SK-N-SH treated with all-trans-retinoic acid at 6 μM for 48 hours (cell line): ENCODE data around the gene DPP7.

Source experiments
- ATAC-seq: fragments of 200-7000 bp; cut with Tn5 transposase; 3 replicates; pipeline ENCODE4 v1.9.1; 2020; ENCODE audit warnings: mild to moderate bottlenecking, moderate library complexity
- ARNTL ChIP-seq: fragments of 450-650 bp; formaldehyde crosslinking; IDR thresholded peaks from 2 replicates; pipeline ENCODE4 v1.5.0; 2020; ENCODE audit warnings: low read depth, mild to moderate bottlenecking, moderate library complexity, borderline replicate concordance
- CSDC2 ChIP-seq: fragments of 250-450 bp; sonication (Bioruptor Pico); IDR thresholded peaks from 2 replicates; pipeline ENCODE4 v1.5.0; 2020; ENCODE audit warnings: mild to moderate bottlenecking, moderate library complexity
- ESRRG ChIP-seq: fragments of 250-450 bp; sonication (Bioruptor Pico); IDR thresholded peaks from 2 replicates; pipeline ENCODE4 v1.6.1; 2021; ENCODE audit warnings: mild to moderate bottlenecking
- OSR1 ChIP-seq: fragments of 250-450 bp; sonication (Bioruptor Pico); IDR thresholded peaks from 2 replicates; pipeline ENCODE4 v1.8.0; 2022; ENCODE audit warnings: moderate library complexity, mild to moderate bottlenecking, inconsistent platforms
- RARB ChIP-seq: fragments of 250-450 bp; sonication (Bioruptor Pico); IDR thresholded peaks from 2 replicates; pipeline ENCODE4 v1.8.0; 2021; ENCODE audit warnings: mild to moderate bottlenecking, moderate library complexity
- TCF4 ChIP-seq: fragments of 250-450 bp; sonication (Bioruptor Pico); IDR thresholded peaks from 2 replicates; pipeline ENCODE4 v1.8.0; 2021; ENCODE audit warnings: mild to moderate bottlenecking, moderate library complexity, borderline replicate concordance
- TOX ChIP-seq: fragments of 250-450 bp; sonication (Bioruptor Pico); IDR thresholded peaks from 2 replicates; pipeline ENCODE4 v1.8.0; 2021; ENCODE audit warnings: mild to moderate bottlenecking, moderate library complexity, borderline replicate concordance
- ZC3H10 ChIP-seq: fragments of 250-450 bp; sonication (Bioruptor Pico); IDR thresholded peaks from 2 replicates; pipeline ENCODE4 v1.5.1; 2021; ENCODE audit warnings: mild to moderate bottlenecking, moderate library complexity
- ZFP3 ChIP-seq: fragments of 250-450 bp; sonication (Bioruptor Pico); IDR thresholded peaks from 2 replicates; pipeline ENCODE4 v1.5.0; 2020; ENCODE audit warnings: mild to moderate bottlenecking, moderate library complexity
- ZNF565 ChIP-seq: fragments of 450-650 bp; formaldehyde crosslinking; conservative IDR thresholded peaks from 2 replicates; pipeline ENCODE4 v1.5.0; 2020; ENCODE audit warnings: low read depth, mild to moderate bottlenecking, moderate library complexity
- ZNF70 ChIP-seq: fragments of 450-650 bp; formaldehyde crosslinking; IDR thresholded peaks from 2 replicates; pipeline ENCODE4 v1.5.0; 2020; ENCODE audit warnings: mild to moderate bottlenecking, moderate library complexity
- ZNF8 ChIP-seq: fragments of 450-650 bp; formaldehyde crosslinking; IDR thresholded peaks from 2 replicates; pipeline ENCODE4 v1.5.0; 2020; ENCODE audit warnings: mild to moderate bottlenecking, moderate library complexity
- TF ChIP-seq, protein P1 (sequence below): fragments of 250-450 bp; sonication (Bioruptor Pico); IDR thresholded peaks from 2 replicates; pipeline ENCODE4 v1.5.0; 2020; ENCODE audit warnings: mild to moderate bottlenecking, moderate library complexity
- TF ChIP-seq, protein P2 (sequence below): fragments of 250-450 bp; sonication (Bioruptor Pico); IDR thresholded peaks from 2 replicates; pipeline ENCODE4 v1.8.0; 2021; ENCODE audit warnings: low read depth, mild to moderate bottlenecking, moderate library complexity, borderline replicate concordance
- TF ChIP-seq, protein P3 (sequence below): fragments of 250-450 bp; sonication (Bioruptor Pico); IDR thresholded peaks from 2 replicates; pipeline ENCODE4 v1.8.0; 2020; ENCODE audit warnings: mild to moderate bottlenecking, moderate library complexity, borderline replicate concordance
- TF ChIP-seq, protein P4 (sequence below): fragments of 250-450 bp; sonication (Bioruptor Pico); IDR thresholded peaks from 2 replicates; pipeline ENCODE4 v1.5.1; 2020; ENCODE audit warnings: low read depth, mild to moderate bottlenecking, moderate library complexity
- TF ChIP-seq, protein P5 (sequence below): fragments of 250-450 bp; sonication (Bioruptor Pico); IDR thresholded peaks from 2 replicates; pipeline ENCODE4 v1.5.1; 2021; ENCODE audit warnings: mild to moderate bottlenecking, moderate library complexity

Gene DPP7

DNA sequence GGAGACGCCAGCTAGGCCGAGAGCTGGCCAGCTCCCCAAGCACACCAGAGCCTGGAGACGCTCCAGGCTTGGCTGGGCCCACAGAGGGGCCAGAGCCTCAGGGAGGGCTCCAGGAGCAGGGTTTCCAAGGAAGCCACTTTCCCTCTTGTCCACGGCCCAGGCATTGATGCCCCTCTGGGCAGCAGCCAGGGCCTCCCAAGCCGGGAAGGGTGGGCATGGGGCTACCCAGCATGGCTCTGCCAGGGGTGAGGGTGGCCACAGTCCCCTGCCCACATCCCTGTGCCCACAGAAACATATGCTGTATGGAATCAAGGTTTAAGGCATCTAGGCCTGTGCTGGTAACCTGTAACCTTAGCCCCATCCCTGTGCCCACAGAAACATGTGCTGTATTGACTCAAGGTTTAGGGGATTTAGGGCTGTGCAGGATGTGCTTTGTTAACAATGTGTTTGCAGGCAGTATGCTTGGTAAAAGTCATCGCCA, 1.5 kb upstream of the DPP7 start:
- ATAC-seq, result no peak
- TF ChIP-seq ZNF70 (no peak), TCF4 (CRISPR knock-in tag) (no peak), ARNTL (CRISPR knock-in tag) (no peak), ZNF8 (CRISPR knock-in tag) (no peak)
- TF ChIP-seq, protein P1, sequence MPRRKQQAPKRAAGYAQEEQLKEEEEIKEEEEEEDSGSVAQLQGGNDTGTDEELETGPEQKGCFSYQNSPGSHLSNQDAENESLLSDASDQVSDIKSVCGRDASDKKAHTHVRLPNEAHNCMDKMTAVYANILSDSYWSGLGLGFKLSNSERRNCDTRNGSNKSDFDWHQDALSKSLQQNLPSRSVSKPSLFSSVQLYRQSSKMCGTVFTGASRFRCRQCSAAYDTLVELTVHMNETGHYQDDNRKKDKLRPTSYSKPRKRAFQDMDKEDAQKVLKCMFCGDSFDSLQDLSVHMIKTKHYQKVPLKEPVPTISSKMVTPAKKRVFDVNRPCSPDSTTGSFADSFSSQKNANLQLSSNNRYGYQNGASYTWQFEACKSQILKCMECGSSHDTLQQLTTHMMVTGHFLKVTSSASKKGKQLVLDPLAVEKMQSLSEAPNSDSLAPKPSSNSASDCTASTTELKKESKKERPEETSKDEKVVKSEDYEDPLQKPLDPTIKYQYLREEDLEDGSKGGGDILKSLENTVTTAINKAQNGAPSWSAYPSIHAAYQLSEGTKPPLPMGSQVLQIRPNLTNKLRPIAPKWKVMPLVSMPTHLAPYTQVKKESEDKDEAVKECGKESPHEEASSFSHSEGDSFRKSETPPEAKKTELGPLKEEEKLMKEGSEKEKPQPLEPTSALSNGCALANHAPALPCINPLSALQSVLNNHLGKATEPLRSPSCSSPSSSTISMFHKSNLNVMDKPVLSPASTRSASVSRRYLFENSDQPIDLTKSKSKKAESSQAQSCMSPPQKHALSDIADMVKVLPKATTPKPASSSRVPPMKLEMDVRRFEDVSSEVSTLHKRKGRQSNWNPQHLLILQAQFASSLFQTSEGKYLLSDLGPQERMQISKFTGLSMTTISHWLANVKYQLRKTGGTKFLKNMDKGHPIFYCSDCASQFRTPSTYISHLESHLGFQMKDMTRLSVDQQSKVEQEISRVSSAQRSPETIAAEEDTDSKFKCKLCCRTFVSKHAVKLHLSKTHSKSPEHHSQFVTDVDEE, result no peak
- TF ChIP-seq, protein P2, sequence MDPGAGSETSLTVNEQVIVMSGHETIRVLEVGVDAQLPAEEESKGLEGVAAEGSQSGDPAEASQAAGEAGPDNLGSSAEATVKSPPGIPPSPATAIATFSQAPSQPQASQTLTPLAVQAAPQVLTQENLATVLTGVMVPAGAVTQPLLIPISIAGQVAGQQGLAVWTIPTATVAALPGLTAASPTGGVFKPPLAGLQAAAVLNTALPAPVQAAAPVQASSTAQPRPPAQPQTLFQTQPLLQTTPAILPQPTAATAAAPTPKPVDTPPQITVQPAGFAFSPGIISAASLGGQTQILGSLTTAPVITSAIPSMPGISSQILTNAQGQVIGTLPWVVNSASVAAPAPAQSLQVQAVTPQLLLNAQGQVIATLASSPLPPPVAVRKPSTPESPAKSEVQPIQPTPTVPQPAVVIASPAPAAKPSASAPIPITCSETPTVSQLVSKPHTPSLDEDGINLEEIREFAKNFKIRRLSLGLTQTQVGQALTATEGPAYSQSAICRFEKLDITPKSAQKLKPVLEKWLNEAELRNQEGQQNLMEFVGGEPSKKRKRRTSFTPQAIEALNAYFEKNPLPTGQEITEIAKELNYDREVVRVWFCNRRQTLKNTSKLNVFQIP, result no peak

DNA sequence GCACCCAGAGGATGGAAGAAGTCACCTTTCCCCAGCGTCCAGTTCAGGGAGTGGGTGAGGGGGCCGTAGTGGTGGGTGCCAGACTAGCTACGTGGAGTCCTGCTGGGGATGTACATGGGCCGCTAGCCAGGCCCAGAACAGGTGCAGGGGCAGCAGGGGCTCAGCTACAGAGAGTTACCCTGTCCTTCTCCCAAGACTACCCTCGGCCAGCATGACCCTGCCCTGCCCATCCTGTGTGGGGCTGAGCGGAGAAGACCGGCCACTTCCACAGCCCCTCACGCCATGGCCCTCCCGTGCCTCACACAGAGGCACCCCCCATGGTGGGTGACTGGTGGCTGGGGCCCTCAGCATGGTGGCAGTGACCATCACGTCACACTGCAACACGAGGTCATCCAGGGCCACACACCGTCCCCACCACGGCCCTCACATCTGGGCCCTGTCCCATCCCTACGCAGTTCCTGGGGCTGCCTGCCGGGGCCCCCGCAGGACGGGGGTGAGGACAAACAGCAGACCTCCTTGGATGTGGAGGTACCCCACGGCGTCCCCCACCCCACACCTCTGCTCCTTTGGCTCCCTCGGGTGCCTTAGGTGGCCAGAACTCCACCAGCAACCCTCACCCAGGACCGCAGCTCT, 977 bp upstream of the DPP7 start:
- ATAC-seq, result no peak; the same call in 2 of the 3 replicates
- TF ChIP-seq, protein P1, result no peak
- TF ChIP-seq, protein P3, sequence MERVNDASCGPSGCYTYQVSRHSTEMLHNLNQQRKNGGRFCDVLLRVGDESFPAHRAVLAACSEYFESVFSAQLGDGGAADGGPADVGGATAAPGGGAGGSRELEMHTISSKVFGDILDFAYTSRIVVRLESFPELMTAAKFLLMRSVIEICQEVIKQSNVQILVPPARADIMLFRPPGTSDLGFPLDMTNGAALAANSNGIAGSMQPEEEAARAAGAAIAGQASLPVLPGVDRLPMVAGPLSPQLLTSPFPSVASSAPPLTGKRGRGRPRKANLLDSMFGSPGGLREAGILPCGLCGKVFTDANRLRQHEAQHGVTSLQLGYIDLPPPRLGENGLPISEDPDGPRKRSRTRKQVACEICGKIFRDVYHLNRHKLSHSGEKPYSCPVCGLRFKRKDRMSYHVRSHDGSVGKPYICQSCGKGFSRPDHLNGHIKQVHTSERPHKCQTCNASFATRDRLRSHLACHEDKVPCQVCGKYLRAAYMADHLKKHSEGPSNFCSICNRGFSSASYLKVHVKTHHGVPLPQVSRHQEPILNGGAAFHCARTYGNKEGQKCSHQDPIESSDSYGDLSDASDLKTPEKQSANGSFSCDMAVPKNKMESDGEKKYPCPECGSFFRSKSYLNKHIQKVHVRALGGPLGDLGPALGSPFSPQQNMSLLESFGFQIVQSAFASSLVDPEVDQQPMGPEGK, result no peak
- TF ChIP-seq OSR1 (CRISPR knock-in tag), result no peak
- TF ChIP-seq, protein P4, sequence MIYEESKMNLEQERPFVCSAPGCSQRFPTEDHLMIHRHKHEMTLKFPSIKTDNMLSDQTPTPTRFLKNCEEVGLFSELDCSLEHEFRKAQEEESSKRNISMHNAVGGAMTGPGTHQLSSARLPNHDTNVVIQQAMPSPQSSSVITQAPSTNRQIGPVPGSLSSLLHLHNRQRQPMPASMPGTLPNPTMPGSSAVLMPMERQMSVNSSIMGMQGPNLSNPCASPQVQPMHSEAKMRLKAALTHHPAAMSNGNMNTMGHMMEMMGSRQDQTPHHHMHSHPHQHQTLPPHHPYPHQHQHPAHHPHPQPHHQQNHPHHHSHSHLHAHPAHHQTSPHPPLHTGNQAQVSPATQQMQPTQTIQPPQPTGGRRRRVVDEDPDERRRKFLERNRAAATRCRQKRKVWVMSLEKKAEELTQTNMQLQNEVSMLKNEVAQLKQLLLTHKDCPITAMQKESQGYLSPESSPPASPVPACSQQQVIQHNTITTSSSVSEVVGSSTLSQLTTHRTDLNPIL (CRISPR knock-in tag), result no peak
- TF ChIP-seq ZNF565 (CRISPR knock-in tag), result no peak
- TF ChIP-seq, protein P5, sequence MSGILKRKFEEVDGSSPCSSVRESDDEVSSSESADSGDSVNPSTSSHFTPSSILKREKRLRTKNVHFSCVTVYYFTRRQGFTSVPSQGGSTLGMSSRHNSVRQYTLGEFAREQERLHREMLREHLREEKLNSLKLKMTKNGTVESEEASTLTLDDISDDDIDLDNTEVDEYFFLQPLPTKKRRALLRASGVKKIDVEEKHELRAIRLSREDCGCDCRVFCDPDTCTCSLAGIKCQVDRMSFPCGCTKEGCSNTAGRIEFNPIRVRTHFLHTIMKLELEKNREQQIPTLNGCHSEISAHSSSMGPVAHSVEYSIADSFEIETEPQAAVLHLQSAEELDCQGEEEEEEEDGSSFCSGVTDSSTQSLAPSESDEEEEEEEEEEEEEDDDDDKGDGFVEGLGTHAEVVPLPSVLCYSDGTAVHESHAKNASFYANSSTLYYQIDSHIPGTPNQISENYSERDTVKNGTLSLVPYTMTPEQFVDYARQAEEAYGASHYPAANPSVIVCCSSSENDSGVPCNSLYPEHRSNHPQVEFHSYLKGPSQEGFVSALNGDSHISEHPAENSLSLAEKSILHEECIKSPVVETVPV (CRISPR knock-in tag), result no peak
- no peak for TF ChIP-seq CSDC2
- no peak for TF ChIP-seq RARB (CRISPR knock-in tag)

DNA sequence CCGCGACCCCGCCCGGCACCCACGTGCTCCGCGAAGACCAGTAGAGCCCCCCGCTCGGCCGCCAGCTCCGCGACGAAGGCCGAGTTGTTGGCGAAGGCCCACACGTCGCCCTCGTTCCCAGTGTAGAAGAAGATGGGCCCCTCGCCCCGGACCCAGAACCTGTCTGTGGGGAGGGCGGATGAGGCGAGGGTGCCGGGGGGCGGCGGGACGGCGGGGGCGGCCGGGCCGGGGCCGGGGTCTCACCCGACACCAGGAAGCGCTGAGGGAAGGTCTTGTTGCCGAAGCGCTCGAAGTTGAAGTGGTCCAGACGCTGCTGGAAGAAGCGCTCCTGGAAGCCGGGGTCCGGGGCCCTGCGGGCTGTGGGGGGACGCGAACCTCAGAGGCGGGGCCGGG, 317 bp downstream of the DPP7 start:
- peak; percentile 3; the same call in 2 of the 3 replicates for ATAC-seq
- TF ChIP-seq TOX (CRISPR knock-in tag) (no peak), ZC3H10 (CRISPR knock-in tag) (no peak), RARB (CRISPR knock-in tag) (no peak), ZFP3 (no peak), ZNF70 (no peak), ESRRG (CRISPR knock-in tag) (no peak)
- TF ChIP-seq, protein P1, result no peak
